ENCODE results near the gene CLIC4.
"Not testable (repeated sequence)": the region's sequence is repeated elsewhere in the genome, so short reads cannot be mapped to it uniquely, and the experiment has no call there.

Gene CLIC4

DNA sequence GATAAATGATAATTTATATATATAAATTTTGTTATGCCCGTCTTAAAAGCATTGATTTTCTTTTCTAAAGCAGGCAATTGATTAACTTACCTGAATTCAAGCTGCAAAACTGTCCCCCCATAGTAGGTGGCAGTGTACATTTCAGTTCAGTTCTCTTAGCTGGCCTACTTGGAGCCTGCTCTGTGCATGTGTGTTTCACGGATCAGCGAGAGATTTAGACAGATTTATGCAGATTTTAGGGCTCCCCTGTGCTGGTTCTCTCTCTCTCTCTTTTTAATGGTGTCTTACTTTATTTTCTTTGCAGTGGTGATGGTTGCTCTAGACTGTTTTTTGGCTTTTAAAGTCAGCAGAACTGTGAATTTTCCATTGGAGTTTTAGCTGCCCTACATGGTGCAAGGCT, 30.7 kb downstream of the CLIC4 start:
- no peak for DNase-seq

DNA sequence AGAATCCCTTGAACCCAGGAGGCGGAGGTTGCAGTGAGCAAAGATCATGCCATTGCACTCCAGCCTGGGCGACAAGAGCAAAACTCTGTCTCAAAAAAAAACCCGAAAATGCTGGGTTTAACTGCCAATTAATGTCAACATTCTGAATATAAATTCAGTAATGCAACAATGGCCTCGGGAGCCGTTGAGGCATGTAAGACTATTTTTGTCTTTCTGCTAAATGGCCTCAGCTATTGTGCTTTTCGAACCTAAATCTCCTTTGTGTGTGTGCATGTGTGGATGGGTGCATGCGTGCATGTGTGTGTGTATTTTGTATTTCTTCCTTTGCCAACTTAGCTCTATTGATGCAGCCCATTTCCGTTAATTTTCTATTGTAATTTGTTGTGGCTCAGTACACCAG, 31.6 kb downstream of the CLIC4 start:
- no peak for DNase-seq

DNA sequence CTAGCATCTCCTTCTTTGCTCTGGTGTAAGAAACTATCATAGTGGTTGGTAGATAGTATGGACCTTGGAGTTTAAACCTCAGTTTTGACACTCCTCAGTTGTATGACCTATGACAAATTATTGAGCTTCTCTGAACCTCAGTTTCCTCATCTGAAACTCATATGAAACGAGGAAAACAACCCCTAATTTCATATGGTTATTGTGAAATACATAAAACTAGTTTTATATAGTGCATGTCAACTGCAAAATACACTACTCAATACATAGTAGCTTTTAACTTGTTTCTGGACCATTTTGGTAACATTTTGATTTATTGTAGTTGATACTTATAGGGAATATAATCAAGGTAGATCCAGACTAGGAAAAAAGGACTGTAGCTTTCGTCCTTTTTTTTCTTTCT, 32.9 kb downstream of the CLIC4 start:
- DNase-seq = no peak

DNA sequence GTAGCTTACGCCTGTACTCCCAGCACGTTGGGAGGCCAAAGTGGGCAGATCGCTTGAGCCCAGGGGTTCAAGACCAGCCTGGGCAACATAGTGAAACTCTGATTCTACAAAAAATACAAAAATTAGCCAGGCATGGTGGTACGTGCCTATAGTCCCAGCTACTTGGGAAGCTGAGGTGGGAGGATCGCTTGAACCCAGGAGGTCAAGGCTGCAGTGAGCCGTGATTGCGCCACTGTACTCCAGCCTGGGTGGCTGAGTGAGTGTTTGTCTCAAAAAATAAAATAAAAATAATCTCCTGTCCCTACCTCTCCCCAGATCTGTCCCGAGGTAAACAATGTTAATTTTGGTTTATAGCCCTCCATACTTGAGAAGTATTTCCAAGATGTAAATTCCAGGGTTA, 34.0 kb downstream of the CLIC4 start:
- DNase-seq = not testable (repeated sequence)

DNA sequence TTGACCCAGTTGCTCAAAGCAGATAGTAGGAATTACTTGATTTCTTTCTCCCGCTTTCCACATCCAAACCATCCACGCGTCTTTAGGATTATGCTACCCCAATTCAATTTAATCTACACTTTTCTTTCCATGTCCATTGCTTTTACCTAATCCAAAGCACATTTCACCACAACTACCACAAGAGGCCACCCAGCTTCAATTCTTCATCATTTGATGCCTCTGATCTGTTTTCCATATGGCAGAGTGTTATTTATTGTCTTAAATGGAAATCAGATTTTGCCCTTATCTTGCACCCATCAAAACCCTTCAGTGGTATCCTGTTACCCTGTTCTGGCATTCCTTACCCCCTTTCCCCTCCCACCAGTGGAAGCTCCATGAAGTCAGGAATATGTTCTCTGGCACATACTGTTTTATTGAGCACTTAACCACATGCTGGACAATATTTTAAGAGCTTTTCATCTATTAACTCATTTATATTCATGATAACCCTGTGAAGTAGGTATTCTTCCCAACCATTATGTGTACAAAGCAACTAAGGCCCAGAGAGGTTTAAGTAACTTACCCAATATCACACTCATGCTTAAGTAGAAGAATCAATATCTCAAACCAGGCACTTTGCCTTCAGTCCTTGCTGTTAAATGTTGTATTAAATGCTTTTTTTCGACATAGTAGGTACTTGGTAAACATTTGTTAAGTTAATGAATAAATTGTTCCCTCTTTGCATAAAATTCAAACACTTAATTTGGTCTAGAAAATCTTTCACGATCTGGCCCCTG, 34.6 kb downstream of the CLIC4 start:
- DNase-seq = no peak

DNA sequence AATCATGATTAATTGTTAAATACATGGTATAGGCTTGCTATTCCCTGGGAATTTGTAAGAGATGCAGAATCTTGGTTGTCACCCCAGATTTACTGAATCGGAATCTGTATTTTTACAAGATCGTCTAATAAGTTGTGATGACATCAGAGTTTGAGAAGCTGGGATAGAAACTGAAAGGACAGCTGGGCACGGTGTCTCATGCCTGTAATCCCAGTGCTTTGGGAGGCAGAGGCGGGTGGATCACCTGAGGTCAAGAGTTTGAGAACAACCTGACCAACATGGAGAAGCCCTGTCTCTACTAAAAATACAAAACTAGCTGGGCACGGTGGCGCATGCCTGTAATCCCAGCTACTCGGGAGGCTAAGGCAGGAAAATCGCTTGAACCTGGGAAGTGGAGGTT, 35.4 kb downstream of the CLIC4 start:
- DNase-seq = not testable (repeated sequence)

DNA sequence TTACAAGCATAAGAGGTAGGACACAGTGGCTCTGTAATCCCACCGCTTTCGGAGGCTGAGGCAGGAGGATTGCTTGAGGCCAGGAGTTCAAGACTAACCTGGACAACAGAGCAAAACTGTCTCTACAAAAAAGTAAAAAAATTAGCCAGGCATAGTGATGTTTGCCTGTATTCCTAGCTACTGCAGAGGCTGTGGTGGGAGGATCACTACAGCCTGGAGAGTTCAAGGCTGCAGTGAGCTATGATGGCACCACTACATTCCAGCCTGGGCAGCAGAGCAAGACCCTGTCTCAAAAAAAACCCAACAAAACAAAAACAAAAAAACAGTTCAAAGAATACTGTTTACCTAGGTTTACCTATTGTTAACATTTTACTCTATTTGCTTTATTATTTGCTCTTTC, 37.4 kb downstream of the CLIC4 start:
- DNase-seq = no peak

DNA sequence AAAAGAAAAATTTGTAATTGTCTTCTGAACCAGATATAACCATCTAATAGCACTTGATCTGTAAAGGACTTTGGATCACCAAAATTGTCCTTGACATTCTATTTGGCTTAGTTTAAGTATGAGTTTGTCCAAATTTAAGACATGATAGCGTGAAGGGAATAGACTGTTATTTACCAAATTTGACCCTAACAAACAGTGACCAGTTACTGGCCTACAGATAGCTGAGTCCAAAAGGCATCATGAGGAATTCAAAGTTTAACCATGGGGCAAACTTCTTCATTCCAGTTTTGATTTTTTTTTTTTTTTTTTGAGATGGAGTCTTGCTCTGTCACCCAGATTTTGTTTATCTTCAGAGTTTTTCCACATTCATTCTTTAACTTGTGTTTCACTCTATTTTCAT, 38.5 kb downstream of the CLIC4 start:
- DNase-seq = no peak

DNA sequence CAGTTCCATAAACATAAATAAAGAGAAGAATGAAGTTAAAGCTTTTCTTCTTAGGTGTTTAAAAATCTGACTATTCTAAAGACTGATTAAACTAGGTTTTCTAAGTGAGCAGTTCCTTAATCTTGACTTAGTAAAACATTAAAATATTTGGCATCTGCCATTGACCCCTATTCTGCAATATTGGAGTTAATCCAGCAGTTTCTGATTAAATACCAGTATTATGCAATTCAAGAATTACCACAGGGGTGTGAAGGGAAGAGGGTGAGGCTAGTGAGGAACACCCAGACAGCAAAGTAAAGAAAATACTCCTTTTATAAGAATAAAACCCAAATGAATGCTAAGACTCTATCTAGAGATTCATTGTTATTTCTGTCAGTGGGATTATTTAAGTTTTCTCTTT, 40.9 kb downstream of the CLIC4 start:
- DNase-seq = no peak

DNA sequence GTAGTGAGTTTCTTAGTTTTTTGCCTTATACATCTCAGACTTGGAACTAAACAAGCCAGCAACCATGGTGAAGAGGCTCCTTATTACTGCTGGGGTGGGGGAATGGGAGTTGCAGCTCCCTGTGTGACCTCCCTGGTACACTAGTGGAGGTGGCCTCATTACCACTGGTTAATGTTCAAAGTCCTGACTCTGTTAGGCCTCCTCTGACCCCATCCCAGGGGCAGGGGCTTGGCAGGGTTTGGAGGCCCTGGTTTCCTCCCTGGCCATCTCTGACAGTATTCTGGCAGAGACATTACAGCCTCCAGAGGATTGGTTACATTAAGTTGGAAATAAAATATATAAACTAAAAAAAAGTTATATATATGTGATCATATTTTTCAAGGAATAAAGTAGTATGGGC, 45.2 kb downstream of the CLIC4 start:
- no peak for DNase-seq

DNA sequence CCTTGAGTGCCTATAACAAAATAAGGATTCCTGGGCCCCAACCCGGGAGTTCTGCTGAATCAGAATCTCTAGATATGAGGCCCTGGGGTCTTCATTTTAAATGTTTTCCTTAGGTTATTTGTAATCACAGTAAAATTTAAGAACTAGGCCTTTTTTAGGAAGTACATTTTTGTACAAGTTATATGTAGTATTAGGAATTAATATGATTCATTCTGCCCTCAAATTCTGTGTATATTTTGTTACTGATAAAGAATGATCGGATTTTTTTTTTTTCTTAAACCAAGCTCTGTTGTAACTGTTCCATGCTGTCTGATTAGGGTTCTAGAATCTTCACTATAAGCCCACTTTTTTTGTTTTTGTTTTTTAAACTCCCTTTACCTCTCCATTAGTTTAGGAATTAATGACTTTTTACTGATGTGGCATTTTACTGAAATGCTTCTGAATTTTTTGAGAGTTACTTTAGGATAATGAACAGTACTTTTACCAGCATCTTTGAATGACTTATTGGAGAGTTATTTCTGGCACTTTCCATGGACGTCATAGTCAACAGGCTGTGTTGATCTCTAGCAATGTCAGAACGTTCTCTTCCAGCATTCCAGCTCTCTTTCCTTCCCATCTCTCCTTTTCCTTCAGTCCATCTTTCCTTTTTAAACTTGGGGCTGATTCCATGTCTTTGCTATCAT, 48.3 kb downstream of the CLIC4 start:
- no peak for DNase-seq

DNA sequence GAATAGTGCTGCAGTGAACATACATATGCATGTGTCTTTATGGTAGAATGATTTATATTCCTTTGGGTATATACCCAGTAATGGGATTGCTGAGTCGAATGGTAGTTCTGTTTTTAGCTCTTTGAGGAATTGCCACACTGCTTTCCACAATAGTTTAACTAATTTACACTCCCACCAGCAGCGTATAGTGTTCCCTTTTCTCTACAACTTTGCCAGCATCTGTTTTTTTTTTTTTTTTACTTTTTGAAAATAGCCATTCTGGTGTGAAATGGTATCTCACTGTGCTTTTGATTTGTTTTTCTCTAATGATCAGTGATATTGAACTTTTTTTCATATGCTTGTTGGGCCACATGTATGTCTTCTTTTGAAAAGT, 48.9 kb downstream of the CLIC4 start:
- DNase-seq = not testable (repeated sequence)

DNA sequence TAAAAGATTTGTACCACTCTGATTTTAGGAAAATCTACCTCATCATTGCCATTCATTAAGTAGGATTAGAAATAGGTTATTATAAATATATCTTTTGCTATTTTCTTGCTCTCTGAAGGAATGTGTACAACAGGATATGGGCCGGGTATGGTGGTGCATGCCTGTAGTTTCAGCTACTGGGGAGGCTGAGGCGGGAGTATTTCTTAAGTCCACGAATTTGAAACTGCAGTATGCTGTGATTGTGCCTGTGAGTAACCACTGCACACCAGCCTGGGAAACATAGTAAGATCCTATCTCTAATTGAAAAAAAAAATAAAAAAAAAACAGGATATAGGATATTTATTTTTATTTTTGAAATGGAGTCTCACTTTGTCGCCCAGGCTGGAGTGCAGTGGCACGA, 50.0 kb downstream of the CLIC4 start:
- DNase-seq = no peak

DNA sequence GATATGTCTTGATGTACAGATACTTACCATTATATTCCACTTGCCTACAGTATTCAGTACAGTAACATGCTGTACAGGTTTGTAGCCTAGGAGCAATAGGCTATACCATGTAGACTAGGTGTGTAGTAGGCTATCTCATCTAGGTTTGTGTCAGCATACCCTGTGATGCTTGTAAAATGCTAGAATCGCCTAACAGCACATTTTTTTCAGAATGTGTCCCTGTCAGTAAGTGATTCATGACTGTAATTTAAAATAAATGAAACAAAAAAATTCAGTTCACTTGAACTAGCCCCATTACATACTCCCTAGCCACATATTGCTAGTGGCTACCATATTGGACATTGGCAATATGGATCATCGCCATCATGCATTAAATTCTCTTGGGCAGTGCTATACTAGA, 51.3 kb downstream of the CLIC4 start:
- no peak for DNase-seq

DNA sequence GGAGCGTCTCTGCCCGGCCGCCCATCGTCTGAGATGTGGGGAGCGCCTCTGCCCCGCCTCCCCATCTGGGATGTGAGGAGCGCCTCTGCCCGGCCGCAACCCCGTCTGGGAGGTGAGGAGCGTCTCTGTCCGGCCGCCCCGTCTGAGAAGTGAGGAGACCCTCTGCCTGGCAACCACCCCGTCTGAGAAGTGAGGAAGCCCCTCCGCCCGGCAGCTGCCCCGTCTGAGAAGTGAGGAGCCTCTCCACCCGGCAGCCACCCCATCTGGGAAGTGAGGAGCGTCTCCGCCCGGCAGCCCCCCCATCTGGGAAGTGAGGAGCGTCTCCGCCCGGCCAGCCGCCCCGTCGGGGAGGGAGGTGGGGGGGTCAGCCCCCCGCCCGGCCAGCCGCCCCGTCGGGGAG, 54.0 kb downstream of the CLIC4 start:
- not testable (repeated sequence) for DNase-seq

DNA sequence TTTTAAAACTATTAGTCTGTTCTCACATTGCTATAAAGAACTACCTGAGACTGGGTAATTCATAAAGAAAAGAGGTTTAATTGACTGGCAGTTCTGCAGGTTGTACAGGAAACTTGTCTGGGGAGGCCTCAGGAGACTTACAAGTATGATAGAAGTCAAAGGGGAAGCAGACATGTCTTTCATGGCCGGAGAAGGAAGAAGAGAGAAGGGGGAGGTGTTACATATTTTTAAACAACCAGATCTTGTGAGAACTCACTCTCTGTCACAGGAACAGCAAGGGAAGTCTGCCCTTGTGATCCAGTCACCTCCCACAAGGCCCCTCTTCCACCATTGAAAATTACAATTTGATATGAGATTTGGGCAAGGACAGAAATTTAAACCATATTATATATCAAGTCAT, 55.9 kb downstream of the CLIC4 start:
- DNase-seq = no peak

DNA sequence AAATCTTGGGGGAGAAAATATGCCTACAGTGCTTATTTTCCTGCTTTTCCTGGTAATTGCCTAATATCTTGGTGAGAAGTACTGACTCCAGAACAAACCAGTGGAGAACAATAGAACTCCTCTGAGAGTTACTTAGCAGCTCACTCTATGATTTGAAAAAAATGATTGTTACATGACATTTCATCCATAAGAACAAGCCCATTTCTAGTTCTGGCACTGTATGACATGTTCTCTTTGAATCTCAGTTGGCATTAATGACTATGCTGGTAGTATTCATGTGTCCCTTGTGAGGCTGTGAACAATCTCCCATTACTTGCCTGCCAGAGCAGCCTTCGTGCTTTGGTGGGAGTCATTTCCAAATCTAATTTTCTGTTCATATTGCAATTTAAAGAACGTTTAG, 58.0 kb downstream of the CLIC4 start:
- DNase-seq = no peak

DNA sequence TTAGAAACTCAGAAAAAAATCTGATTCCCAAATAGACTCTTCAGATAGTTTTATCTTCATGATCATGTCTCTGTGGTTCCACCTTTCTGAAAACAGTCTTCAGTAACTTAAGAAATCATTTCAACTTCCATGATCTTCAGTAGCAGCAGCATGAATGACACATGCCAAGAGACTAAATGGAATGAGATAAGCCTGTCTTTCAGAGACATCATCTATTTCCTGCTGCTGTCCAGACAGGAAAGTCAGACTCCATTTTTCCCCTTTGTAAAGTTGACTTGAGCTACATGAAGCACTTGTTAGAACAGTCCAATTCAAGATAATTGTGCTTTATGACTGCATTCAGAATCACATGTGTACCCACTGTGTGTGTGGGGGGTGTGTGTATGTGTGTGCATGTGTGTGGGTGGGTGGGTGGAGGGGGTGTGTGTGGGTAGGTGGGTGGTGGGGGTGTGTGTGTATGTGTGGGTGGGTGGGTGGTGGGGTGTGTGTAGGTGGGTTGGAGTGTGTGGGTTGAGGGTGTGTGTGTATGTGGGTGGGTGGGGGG, 58.8 kb downstream of the CLIC4 start:
- no peak for DNase-seq

DNA sequence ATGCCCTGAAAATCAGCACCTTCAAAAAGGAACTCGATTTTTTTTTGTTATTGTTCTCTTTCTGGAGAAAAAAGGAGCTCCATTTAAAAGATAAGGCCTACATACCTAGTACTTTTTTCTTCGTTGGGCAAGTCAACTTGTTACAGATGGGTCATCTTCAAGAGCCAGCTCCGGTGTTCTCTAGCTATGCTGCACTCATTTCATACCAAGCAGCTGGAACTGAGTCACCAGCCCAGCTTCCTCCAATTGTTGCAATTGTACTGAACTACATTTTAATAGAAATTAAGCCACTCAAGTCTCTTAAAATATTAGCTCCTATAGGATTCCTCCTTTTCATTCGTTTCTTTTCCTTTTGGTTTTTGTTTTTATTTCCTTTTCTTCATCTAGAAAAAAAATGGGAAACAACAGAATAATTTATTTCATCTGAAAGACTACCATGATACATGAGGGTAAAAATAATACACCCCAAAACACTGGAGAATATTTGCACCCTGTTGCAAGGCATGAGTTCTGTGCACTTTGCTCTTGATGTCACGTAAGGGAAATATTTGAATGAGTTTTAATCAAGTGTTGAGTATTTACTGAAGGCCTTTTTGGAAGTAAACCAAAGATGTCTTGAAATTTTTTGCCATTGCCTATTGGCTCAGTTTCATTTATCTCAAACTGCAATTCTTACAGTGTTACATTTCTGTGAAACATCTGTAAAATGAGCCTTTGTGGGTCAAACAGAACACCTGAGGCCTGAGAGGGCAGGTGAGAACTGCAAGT, 60.5 kb downstream of the CLIC4 start:
- DNase-seq = no peak

DNA sequence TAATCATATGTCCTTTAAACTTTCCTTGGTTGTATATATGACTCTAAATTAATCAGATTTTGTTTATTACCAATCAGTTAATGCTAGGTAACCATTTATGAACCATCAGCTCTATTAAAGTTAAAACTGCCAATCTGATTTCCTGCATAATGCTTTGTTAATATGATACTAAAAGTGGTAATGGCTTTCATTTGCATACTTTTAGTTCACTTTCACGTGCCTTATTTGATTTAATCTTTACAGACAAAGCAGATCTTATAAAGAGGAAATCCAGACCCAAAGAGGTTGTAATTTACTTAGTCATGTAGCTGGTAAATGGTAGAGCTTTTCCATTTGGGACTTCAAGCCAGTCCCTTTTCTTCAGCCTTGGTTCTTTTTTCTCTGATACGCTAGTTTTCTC, 61.3 kb downstream of the CLIC4 start:
- DNase-seq = no peak

DNA sequence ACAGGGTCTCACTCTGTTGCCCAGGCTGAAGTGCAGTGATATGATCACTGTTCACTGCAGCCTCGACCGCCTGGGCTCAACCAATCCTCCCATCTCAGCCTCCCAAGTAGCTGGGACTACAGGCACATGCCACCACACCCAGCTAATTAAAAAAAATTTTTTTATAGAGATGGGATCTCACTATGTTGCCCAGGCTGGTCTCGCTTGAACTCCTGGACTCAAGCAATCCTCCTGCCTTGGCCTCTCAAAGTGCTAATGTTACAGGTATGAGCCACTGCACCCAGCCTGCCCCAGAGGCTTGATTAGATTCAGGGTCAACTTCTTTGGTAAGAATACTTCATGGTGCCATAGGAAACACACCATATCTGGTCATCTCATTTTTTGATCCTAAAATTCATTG, 66.2 kb downstream of the CLIC4 start:
- not testable (repeated sequence) for DNase-seq

DNA sequence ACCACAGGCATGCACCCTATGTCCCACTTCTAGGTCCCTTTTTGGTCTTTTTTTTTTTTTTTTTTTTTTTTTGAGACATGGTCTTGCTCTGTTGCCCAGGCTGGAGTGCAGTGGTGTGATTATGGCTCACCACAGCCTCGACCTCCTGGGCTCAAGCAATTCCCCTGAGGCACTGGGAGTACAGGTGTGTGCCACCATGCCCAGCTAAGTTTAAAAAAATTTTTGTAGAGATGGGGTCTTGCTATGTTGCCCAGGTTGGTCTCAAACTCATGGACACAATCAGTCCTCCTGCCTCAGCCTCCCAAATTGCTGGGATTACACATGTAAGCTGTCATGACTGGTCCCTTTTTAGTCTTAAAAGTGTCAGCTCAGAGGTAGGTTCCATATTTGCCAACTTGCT, 75.0 kb downstream of the CLIC4 start:
- DNase-seq = not testable (repeated sequence)

DNA sequence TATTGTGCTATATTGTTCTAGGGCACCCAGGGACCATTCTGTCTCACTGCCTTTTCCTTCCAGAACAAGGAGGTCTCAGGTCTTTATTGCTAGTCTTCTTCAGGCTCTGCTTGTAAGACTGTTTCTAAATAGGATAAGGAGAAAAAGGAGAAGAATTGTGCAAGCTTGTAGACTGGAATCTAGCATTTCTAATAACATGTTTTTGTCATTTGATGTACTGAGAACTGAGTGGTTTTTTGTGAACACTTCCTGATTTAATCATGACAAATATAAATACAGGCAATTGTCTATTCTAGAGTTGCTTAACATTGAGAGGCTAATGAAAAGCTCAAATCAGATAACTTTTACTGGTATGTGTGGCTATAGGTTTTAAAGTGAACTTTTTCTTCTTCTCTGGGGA, 77.6 kb downstream of the CLIC4 start:
- no peak for DNase-seq

DNA sequence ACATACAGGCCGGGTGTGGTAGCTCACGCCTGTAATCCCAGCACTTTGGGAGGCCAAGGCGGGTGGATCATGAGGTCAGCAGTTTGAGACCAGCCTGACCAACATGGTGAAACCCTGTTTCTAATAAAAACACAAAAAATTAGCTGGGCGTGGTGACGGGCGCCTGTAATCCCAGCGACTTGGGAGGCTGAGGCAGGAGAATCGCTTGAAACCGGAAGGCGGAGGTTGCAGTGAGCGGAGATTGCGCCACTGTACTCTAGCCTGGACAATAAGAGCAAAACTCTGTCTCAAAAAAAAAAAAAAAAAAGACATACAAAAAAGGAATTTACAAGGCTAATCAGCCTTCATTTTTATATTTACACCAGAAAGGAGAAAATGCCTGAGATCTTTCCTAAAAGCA, 78.2 kb downstream of the CLIC4 start:
- DNase-seq = not testable (repeated sequence)
